GM18498 (cell line): Measurements from ENCODE around the gene PLXNA4.

Source experiments
- ATAC-seq: cut with Tn5 transposase; IDR thresholded peaks from one replicate; pipeline ENCODE4 v1.9.1; 2021; ENCODE audit warnings: mild to moderate bottlenecking, moderate library complexity; ENCODE audit not compliant: unreplicated experiment

The PLXNA4 gene

DNA sequence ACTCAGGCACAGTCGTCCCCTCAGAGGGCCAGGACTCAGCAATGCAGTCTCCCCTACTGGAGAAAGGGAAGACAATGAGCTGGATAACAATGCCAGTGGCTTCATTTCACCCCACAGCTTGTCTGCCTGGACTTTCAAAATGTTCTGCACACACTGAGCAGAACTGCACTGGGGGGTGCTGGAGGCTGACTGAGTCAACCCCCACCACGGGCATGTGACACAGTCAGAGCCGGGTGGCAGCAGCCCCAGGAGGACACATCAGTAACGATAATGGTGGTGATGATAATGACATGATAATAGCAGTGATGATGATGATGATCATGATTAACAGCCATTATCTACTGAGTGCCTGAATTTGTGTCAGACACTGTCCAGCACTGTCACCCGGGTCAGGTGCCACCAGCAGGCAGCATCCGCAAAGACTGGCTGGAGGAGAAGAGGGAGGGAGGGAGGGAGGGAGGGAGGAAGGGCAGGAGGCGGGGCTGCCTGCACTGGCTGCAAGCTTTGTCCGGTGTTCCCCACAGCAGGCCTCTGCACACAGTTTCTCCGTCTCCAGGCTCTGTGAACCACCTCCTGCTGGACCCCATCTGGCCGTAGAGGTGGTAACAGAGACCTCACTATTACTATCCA is 67.4 kb downstream of the PLXNA4 start:
- no peak for ATAC-seq

DNA sequence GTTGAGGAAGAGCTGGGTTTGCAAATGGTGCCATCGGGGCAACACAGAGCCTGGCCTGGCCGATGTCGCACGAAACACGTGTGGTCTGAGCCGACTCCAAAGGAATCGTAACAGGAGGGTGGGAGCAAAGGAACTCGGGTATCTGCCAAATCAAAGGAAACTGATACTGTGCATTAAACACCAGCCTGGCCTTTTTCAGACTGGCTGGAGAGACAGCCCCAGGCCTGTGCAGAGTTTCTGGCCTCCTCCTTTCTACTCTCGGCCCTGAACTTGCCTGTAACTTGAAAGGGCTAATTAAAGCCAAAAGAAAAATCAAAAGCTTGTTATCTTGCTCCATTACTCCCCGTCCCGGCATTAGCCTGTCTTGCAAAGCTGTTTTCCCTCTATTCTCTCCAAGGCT is 71.4 kb downstream of the PLXNA4 start:
- no peak for ATAC-seq

DNA sequence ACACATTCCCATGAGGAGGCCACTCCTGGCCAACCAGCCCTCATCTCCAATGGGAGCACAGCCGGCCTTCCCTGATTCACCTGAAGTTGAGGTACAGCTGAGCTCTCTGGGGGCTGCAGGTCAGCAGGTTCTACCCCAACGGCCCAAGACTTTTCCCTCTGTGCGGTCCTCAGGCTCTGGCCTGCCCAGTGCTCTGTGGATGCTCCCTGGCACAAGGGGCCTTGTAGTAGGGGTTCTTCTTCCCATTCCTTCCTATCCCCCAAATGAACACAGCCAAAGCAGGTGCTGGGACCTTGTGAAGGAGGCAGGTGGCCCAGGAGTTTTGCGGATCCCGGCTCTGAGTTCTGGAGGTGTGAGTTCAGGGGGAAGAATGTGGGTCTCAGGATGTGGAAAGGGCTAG is 72.2 kb downstream of the PLXNA4 start:
- ATAC-seq, result no peak

DNA sequence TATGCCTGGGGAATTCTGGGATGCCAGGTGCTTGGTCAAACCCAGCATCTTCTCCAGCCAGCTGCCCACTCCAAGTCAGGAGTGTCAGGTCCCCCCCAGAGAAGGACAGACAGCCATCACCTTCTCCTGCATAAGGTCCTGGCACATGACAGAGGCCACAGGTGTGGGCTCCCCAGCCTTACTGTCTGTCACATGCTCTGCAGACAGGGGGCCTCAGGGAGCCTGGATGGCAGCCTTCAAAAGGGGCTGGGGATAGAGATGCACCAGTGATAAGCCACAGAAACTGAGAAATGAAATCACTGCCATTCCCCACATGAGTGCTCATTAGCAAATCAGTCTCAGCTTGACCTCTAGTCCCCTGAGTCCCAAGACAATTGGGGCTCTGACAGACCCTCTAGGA is 72.9 kb downstream of the PLXNA4 start:
- no peak for ATAC-seq

DNA sequence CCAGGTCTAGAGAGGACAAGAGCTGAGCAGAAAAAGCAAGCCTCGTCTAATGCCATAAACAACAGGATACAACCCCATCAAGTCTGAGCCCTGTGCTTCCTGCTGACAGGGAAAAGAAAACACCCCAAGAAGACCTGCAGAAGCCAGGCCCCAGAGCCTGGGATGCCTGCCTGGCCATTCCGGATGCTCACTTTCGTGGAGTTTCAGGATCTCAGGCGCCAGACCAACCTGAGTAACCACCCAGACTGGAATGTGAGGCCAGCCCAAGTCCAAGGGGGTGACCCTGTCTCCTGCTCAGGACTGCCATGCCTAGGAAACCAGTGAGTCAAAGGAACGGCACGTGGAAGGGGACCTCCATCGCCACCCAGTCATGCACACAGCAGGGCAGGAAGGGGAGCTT is 74.3 kb downstream of the PLXNA4 start:
- ATAC-seq, result no peak

DNA sequence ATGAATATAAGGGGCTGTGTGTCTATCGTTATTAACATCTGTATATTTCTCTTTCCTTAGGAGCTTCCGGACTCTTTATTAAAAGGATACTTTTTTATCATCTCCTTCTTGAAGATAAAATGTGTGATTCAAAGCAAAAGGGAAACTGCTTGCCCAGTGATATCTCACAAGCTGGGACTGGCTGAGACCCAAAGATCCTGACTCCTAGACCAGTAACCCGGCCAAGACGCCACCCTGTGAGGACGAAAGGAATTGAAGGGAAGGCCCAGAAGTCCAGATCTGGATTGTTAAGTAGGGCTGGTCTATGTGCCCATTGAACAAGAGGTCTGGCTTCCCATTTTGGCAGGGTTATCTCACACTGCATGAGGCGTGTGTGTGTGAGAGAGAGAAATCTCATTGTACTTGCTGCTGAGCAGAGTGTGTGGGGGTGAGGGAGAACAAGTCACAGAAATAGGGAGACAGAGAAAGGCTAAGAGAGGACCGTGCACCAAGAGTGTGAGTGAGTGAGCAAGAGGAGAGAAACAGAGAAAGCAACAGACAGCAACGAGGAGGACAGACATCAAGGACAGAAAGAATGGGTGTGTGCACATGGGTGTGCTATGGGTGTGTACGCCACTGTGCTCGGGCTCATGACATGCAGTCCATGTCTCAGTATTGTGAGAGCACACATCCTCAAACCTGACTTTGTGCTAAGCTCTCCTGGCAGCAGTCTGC is 75.4 kb downstream of the PLXNA4 start:
- no peak for ATAC-seq

DNA sequence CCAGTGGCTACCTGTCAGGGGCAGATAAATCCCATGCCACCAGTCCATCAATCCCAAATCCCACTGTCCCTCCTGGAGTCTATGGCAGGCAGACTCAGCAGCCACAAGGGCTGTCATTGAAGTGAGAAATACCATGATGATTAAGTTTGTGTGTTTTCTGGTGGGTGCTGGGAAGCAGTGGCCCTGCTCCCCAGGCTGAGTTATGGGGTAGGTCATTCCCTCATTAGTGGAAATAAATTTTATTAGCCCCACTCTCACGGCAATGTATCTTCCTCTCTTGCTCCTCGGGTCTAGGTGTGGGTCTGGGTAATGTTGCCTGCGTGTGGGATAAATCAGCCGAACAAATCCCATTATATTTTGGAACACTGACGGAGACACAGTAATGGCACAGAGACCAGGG is 76.8 kb downstream of the PLXNA4 start:
- ATAC-seq, result no peak

DNA sequence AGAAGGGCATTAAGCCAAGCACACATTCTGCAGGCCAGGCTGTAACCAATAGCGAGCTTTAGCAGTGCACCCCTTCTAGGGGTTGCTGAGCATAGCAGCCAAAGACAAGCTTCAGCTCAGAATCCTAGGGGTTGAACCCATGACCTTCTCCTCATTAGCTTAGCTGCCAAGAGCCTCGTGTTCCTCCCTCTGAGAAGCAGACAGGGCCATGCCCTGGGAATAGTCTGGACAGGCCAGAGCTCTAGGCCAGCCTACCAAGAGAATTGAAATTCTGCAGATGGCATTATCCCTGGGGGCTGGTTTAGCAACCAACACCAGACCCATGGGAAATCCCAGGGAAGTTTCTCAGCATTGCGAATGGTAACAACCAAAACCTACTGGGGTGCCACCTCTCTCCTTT is 77.2 kb downstream of the PLXNA4 start:
- no peak for ATAC-seq

DNA sequence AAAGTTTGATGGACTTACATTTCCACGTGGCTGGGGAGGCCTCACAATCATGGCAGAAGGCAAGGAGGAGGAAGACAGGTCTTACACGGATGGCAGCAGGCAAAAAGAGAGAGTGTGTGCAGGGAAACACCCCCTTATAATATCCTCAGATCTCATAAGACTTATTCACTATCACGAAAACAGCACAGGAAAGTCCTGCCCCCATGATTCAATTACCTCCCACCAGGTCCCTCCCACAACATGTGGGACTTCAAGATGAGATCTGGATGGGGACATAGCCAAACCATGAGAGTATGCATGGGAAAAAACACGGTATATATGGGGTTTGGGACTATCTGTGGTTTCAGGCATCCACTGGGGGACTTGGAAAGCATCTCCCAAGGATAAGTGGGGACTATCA is 78.0 kb downstream of the PLXNA4 start:
- ATAC-seq, result no peak

DNA sequence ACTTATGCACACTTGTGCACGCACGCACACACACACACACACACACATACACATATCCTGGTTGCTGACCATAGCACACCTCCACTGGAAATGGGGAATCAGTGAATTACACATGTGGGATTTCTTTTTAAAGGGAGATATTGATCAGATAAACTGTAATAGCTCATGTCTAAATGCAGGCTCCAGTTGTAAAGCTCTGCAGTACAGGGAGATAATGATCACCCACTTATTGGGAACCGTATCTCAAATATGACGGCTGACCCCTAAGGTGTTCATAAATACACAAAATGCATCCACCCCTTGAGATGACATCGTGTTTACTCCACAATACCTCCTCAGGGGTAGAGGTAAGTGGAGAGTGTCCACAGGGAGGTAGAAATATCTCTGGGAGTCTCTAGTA is 79.2 kb downstream of the PLXNA4 start:
- no peak for ATAC-seq

DNA sequence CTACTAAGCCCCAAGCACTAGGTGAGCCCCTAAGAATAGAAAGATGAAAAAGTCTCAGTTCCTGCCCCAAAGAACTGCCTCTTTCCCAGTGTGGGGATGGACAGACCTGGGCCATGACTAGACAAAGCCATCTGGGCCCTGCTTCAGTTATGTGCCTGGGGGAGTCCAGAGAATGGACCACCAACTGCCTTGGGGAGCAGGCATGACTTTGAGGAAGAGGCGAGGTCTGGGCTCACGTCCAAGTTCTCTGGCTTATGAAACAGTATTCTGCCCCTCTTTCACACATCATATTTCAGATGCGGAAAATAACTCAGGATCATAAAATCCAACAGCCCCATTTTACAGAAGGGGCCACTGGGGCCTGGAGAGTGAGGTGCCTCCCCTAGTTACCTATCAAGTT is 80.3 kb downstream of the PLXNA4 start:
- no peak for ATAC-seq

DNA sequence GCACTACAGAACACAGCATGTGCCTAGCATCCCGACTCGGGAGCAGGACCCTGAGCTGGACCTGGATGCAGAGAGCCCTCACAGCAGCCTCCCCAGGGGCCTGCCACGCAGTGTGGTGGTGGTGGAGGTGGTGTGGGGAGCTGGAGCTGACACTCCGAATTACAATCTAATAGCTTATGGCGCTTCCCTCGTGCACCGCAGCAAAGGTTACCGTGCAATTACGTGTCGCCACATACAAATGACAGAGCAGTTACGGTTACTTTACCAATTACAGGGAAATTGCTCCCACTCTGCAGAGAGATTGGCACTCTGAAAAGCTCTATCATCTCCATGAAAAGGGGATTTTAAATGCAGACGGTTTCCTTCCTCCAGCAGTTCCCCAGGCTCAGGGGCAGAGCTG is 81.8 kb downstream of the PLXNA4 start:
- ATAC-seq, result no peak

DNA sequence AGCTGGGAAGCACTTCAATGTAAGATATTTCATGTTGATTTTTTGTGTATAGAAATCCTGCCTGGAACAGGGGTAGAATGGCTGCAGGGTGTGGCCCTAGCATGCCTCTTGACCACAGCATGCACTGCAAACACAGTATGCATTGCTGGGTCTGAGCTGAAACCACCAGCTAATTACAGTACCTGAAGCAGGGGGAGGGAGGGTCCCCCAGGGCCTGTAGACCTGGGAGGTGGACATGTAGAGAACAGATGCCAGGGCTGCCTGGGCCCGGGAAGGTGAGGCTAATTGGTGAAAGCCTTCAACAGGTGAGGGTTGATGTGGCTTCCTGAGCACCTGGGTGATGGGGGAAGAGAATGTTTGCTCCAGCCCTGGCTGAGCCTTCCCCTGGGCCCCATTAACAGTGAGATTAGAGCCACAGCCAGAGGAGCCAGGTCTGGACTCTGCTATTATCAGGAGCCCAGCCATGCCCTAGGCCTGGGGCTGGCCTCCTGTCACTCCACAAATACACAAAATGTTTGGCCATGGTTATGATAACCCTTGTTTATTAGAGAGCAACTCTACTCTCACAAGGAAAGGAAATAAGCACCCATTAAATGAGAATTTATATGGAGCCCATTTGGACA is 83.3 kb downstream of the PLXNA4 start:
- ATAC-seq, result no peak

DNA sequence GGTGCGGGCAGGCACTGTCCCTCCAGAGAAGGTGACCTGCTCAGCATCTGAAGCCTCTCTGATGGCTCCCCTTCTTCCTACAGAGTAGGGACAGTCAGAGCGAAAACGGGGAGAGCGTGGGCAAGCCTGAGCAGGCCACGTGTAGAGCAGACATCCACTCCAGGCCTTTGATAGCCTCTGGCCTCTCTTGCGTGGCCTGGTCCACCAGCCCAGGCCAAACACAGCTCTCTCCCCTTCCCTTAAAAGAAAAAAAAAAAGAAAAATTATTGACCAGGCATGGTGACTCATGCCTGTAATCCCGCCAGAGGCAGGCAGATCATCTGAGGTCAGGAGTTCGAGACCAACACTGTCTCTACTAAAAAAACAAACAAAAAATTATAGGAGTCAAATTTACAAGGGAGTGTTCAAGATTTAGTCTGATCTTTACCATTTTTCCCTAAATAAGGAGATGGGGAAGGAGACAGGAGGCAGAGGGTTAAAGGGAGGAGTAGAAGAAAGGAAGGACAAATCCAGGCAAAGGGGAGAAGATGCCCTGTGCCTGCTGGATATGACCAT is 84.8 kb downstream of the PLXNA4 start:
- no peak for ATAC-seq

DNA sequence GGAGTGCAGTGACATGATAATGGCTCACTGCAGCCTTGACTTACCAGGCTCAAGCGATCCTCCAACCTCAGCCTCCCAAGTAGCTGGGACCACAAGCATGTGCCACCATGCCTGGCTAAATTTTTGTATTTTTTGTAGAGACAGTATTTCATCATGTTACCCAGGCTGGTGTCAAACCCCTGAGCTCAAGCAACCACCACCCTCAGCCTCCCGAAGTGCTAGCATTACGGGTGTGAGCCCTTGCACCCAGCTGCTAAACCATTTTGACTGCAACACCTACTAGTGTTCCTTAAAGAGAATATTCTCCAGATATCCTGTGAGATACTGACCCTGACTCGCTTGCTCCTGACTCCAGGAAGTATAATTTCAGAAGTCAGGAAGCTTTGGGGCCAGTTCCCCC is 85.8 kb downstream of the PLXNA4 start:
- no peak for ATAC-seq

DNA sequence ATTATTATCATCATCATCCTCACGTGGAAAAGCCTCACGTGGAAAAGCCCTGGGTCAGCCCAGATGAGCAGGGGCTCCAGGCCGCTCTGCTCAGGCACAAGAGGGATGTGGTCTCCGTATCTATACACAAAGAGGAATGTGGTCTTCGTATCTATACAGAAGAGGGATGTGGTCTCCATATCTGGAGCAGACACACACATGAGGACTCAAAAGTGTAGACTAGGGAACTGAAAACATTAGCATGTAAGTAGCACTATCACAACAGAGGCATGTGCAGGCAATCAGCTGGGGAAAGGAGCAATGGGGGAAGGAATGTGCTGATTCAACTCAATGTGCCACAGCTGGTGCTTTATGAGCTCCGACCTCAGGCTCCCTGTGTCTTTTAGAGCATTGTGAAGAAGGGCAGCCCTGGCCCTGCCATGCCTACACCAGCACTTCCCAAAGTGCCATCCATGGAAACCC is 86.5 kb downstream of the PLXNA4 start:
- ATAC-seq, result no peak

DNA sequence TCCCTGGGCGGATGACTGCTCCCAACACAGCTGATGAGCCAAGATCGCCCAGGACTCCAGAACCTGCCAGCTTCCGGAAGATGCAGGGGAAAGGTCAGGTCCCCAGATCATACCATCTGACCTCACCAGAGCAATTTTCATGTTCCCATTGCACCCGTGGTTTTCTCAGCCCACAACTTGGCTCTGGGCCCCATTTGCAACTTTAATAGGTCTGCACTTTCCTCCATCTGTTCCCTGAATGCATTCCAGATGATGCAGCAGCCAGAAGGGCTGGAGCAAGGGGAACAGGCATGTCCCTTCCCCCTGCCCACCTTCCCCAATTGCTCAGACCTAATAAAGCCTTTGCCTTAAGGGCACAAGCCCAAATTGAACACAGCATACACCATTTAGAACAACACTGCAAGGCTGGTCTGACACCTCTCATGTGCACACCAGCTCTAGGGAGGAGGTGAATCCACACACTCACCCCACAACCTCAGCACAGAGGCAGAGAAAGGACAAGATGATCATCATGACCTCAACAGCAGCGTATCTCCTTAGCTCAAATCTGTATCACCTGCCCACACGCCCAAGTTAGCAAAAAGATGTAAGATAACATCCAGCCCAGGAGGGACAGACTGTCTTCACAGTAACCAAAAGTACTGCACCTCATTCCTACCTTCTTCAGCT is 87.5 kb downstream of the PLXNA4 start:
- no peak for ATAC-seq

DNA sequence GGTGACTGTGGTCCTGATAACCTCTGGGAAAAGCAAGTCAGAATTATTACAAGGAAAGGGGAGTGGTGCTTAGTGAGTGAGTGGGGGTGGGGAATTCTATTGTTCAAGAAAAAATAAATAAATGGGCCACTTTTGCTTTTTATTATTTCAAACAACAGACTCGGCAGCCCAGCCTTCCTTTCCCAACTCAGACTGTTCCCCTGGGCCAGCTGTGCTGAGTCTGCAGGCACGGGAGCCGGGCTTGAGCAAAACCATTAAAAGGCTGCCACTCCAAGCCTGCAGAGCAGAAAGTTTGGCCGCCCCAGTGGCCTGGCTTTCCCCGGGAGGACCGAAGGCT is 90.0 kb downstream of the PLXNA4 start:
- ATAC-seq, result no peak

DNA sequence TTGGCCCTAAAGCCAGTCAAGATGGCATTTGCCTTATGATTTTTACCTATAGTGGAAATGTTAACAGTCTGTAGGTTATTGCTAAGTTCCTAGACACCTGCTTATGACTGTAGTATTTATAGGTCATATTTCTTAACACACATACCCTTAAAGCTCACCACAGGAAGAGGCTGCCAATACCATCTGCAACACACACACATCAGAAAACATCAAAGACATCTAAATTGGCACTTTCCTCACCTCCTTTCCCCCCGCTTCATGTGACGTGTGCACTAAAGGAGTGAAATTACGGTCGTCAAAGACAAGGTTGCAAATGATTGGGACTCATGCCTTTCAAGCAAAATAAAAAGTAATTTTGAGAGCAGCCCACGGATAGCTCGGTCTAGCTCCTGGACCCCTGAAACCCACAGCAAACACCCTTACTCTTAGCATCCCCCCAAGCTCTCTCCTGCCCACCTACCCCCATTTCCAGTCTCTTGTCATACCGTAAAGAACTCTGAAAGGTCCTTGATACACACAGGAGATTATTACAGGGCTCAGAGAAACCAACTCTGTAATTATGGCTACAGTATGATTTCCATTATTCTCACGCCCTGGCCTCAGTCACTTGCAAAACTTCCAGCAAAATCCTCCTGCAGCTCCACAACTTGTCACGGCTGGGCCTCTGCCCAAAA is 90.5 kb downstream of the PLXNA4 start:
- ATAC-seq, result no peak

DNA sequence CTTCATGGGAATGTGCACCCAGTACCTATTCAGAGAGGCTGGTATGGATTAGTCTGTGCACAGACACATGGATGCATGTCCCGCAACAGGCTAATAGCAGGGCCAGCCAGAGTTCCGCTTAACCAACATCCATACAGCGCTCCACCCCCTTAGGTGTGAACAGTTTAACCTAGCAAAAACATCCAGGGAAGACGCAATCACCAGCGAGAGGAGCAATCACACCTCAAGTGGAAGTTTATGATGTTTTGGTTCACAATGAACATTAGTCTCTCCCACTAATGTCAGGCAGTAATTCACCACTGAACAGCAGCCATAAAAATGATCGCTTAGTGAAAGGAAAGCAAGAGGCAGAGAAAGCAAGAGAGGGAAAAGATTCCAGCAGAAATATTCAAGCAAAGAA is 91.1 kb downstream of the PLXNA4 start:
- ATAC-seq, result no peak

DNA sequence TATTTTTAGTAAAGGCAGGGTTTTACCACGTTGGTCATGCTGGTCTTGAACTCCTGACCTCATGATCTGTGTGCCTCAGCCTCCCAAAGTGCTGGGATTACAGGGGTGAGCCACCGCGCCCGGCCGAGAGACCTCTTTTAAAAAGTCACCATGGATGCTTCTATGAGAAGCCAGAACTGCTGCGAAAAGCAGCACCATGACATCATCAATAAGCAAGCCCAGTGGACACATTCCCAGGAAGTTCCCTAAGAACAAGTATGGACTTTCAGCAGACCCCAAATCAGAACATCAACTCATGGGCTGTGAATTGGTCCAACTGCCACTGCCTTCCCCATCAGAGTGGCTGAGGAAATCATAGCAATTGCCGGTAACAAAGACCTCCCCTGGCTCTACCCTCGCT is 93.4 kb downstream of the PLXNA4 start:
- no peak for ATAC-seq
